Small intestine (tissue), 7 donors: ENCODE results near the gene PHACTR3. TPM values are rescaled to one million over a fixed set of nuclear protein-coding genes. Genes with fewer than 3 reads are reported as not detected.
A peak's percentile ranks its signal among the peaks of the same experiment; 100 is the strongest.

ENCODE experiments used
- DNase-seq, 2 donors: peaks; one replicate each; pipeline versions ENCODE4 v3.0.0 to v3.0.0-alpha.2; 2013
- FAIRE-seq: peaks from 2 replicates; lab custom pipeline; 2012; peaks lifted over from hg19 to GRCh38; lab: Jason Lieb, UNC
- H3K27ac ChIP-seq, 3 donors: one replicate each; pipeline ENCODE4 v1.5.1; 2013; ENCODE audit warnings: low read length in 2 of 3, mild to moderate bottlenecking in 2 of 3, control low read depth in 1 of 3, inconsistent platforms in 1 of 3, low read depth in 1 of 3, moderate library complexity in 1 of 3
- H3K27me3 ChIP-seq, 3 donors: one replicate each; pipeline ENCODE4 v1.6.1; 2013; ENCODE audit warnings: low read length in 3 of 3, inconsistent platforms in 1 of 3; ENCODE audit not compliant: control insufficient read depth in 3 of 3, insufficient read depth in 3 of 3
- H3K36me3 ChIP-seq, 3 donors: one replicate each; pipeline ENCODE4 v1.6.1; 2013; ENCODE audit warnings: low read length in 3 of 3, inconsistent platforms in 1 of 3, low read depth in 1 of 3, mild to moderate bottlenecking in 1 of 3, moderate library complexity in 1 of 3; ENCODE audit not compliant: control insufficient read depth in 3 of 3, insufficient read depth in 2 of 3
- H3K4me1 ChIP-seq, 3 donors: one replicate each; pipeline ENCODE4 v1.6.1; 2013; ENCODE audit warnings: low read length in 2 of 3, inconsistent platforms in 1 of 3, low read depth in 1 of 3, mild to moderate bottlenecking in 1 of 3, moderate library complexity in 1 of 3; ENCODE audit not compliant: control insufficient read depth in 3 of 3, insufficient read depth in 2 of 3
- H3K4me3 ChIP-seq, 3 donors: one replicate each; pipeline ENCODE4 v1.5.1; 2013; ENCODE audit warnings: low read length in 3 of 3, control low read depth in 1 of 3, inconsistent platforms in 1 of 3, low read depth in 1 of 3, mild to moderate bottlenecking in 1 of 3, moderate library complexity in 1 of 3
- H3K9me3 ChIP-seq, 2 donors: one replicate each; pipeline ENCODE4 v1.6.1; 2013; ENCODE audit warnings: low read depth in 1 of 2, low read length in 1 of 2; ENCODE audit not compliant: control insufficient read depth in 2 of 2, insufficient read depth in 1 of 2
- WGBS, 3 donors: extraction: QIAGEN DNeasy Blood & Tissue Kit; methylation state at CpG; one replicate each; pipeline ENCODE4 v1.1.7; 2013; 5-methylcytosine and 5-hydroxymethylcytosine counted together
- polyA plus RNA-seq, 4 donors: library from polyadenylated mRNA; stranded (reverse) in 3 of 4; unstranded in 1 of 4; fragments of 200-250 nt in 3 of 4; fragments of 120-200 nt in 1 of 4; gene quantifications; one replicate each; pipeline versions ENCODE4 v1.2.1 to v1.2.3, GENCODE V29; 2013
- donor health status: healthy with polysubstance abuse.
- donor health status: control.
- donor health status: control.
- donor health status: Bipolar disorder and iron deficiency.
- donor health status: healthy.

PHACTR3 gene
- polyA plus RNA-seq, 4 donors = 1.9 to 7.1 (median 4.9) TPM

DNA sequence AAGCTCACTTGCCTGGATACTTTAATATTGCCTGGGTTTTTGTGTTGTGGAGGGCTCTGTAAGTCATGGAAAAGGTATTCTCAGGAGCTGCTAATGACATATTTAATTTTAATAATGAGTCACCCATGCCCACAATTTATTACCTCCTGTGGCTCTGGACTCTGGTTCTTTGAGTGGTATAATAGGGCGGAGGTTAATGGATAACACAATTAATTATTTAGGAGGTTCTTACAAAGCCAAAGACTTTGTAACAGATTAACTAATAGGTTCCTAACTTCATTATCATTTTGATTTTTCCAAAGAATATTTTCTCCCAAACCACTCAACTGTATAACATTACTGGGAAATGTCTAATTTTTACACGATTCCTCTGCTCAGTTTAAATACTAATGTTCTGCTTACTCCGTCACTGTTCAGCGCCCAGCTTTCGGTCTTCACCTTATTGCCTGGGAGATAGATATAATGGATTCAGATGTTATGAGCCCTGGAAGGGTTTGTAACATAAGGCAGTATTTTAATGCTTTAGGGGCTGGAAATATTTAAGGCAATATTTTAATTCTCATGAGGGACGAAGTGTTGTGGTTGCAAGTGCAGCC is 29.4 kb downstream of the PHACTR3 start:
- Histone ChIP-seq H3K4me1 (no peaks in the 10 kb centered on the region), H3K36me3 (no peaks in the 10 kb centered on the region), H3K27ac (no peak overlapping the region), H3K27me3 (no peaks in the 10 kb centered on the region), H3K4me3 (no peak overlapping the region), H3K9me3 (no peaks in the 10 kb centered on the region)
- FAIRE-seq (peak; percentile 62), DNase-seq (peak in 1 of 2 donors; percentile 85)
- 24 to 68% (median 41%) methylated on average over 6 of the region's 6 CpGs for WGBS, 3 donors

GRCh38 chr20:59634435-59635005 is 30.2 kb downstream of the PHACTR3 start:
- WGBS, 3 donors = 74 to 76% (median 74%) methylated on average over 18 of the region's 18 CpGs
- Histone ChIP-seq H3K9me3 (no peaks in the 10 kb centered on the region), H3K4me1 (no peaks in the 10 kb centered on the region), H3K4me3 (no peak overlapping the region), H3K27me3 (no peaks in the 10 kb centered on the region), H3K36me3 (no peaks in the 10 kb centered on the region), H3K27ac (no peak overlapping the region)
- no peak for FAIRE-seq
- no peak for DNase-seq

DNA sequence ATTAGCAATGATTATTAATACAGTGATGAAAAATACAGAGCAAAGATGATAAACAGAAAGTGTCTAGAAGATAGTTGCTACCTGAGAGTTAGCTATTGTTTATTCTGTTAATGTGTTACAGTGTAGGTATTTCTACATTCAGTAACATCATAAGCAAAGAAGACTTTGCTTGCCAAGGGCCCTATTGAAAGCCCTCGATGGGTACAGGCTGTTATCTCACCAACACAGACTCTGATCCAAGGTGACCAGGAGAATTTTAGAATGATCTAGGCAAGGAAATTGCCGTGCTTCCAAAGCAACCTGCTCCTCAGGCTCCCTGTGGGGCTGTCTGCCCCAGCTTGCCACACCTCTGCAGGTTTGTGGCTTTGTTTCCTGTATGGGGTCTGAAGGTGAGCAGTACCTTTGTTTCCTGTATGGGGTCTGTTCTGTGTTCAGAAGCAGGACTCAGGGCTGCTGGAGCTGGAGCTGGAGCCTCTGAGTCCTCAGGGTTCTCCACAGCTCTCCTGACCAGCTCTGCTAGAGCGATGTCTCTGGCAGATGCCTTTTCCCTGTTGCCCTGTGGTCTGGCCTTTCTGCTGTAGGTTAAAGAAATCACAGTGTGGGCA is 32.5 kb downstream of the PHACTR3 start:
- Histone ChIP-seq H3K27me3 (no peaks in the 10 kb centered on the region), H3K4me1 (no peaks in the 10 kb centered on the region), H3K27ac (no peak overlapping the region), H3K9me3 (no peaks in the 10 kb centered on the region), H3K36me3 (no peaks in the 10 kb centered on the region), H3K4me3 (no peak overlapping the region)
- no peak for FAIRE-seq
- peak in 1 of 2 donors; percentile 8 for DNase-seq
- whole genome bisulfite sequencing, 3 donors = 40 to 69% (median 47%) methylated on average over 3 of the region's 3 CpGs

DNA sequence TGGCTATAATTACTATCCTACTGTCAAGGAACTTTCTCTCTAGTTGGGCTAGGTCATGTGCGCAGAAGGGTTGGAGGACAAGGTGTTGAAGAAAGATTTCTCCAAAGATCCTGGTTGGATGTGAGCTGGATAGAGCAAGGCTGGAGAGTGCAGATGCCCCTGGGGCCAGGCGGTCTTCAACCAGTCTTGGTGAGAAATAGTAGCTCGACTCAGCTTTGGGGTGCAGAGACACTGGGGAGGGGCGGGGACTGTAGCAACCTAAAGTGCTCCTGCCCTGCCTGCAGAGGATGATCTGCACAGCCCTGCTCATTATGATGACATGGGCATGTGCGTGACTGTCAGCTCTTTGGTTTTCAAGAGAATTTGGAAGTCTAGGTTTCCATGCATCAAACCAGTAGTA is 35.9 kb downstream of the PHACTR3 start:
- FAIRE-seq = no peak
- Histone ChIP-seq H3K36me3 (no peaks in the 10 kb centered on the region), H3K4me3 (no peak overlapping the region), H3K4me1 (no peaks in the 10 kb centered on the region), H3K27ac (no peak overlapping the region), H3K27me3 (no peaks in the 10 kb centered on the region), H3K9me3 (no peaks in the 10 kb centered on the region)
- DNase-seq = no peak
- 86 to 89% (median 89%) methylated on average over 5 of the region's 5 CpGs for WGBS, 3 donors

DNA sequence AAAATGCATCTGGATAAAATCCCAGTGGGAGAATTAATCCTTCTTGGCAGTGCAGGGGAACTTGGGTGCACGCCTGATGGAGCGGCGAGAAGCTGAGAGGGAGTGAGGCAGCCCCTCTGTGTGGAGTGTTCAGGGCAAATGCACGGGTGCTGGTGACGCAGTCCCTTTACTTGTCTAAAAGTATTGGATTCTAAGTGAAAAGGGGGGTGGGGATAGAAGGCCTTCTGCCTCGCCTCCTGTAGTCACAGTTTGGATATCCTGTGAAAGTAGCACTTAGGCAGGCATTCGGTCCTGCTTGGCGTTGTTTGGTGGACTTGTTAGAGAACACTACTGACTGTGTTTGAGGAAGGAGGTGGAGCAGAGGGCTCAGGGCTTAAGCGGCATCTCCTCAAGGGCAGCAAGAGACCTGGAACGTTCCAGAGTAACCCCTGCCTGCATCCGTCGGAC is 39.3 kb downstream of the PHACTR3 start:
- Histone ChIP-seq H3K4me1 (no peaks in the 10 kb centered on the region), H3K4me3 (no peak overlapping the region), H3K36me3 (no peaks in the 10 kb centered on the region), H3K27me3 (no peaks in the 10 kb centered on the region), H3K9me3 (no peaks in the 10 kb centered on the region), H3K27ac (no peak overlapping the region)
- FAIRE-seq = no peak
- WGBS, 3 donors = 67 to 87% (median 76%) methylated on average over 12 of the region's 12 CpGs
- no peak for DNase-seq

- no peak for FAIRE-seq
- H3K27me3 ChIP-seq = no peaks in the 10 kb centered on the region
- no peaks in the 10 kb centered on the region for H3K9me3 ChIP-seq
- H3K27ac ChIP-seq = no peak overlapping the region
- no peak for DNase-seq
- no peaks in the 10 kb centered on the region for H3K36me3 ChIP-seq
- no peak overlapping the region for H3K4me3 ChIP-seq
- H3K4me1 ChIP-seq = no peaks in the 10 kb centered on the region
- WGBS, 3 donors = 85 to 90% (median 87%) methylated on average over 10 of the region's 10 CpGs
These were observed 40.1 kb downstream of the PHACTR3 start for GRCh38 chr20:59644371-59644939.

- Histone ChIP-seq H3K9me3 (no peaks in the 10 kb centered on the region), H3K27me3 (no peaks in the 10 kb centered on the region), H3K4me3 (no peak overlapping the region), H3K4me1 (no peaks in the 10 kb centered on the region), H3K36me3 (no peaks in the 10 kb centered on the region), H3K27ac (no peak overlapping the region)
- 82 to 88% (median 83%) methylated on average over 9 of the region's 9 CpGs for WGBS, 3 donors
- no peak for FAIRE-seq
- no peak for DNase-seq
These were observed 40.9 kb downstream of the PHACTR3 start for GRCh38 chr20:59645271-59645670.

- no peak overlapping the region for H3K4me3 ChIP-seq
- no peaks in the 10 kb centered on the region for H3K36me3 ChIP-seq
- WGBS, 3 donors = 49 to 67% (median 55%) methylated on average over 7 of the region's 7 CpGs
- DNase-seq (peak in 1 of 2 donors; percentile 25), FAIRE-seq (no peak)
- H3K9me3 ChIP-seq = no peaks in the 10 kb centered on the region
- H3K27ac ChIP-seq = no peak overlapping the region
- no peaks in the 10 kb centered on the region for H3K4me1 ChIP-seq
- H3K27me3 ChIP-seq = no peaks in the 10 kb centered on the region
These were observed 41.4 kb downstream of the PHACTR3 start for GRCh38 chr20:59645761-59646171.
